Lower leg skin (tissue), 3 donors: ENCODE data around the gene SLC2A11.

Experiments used
- POLR2A ChIP-seq, 2 donors: fragments of 450-650 bp; IDR thresholded peaks; one replicate each; pipeline ENCODE4 v1.6.1; 2016 to 2017; ENCODE audit warnings: antibody characterized with exemption in 2 of 2, mild to moderate bottlenecking in 1 of 2, moderate library complexity in 1 of 2
- TF ChIP-seq, protein P1 (sequence below), 3 donors: fragments of 450-650 bp; IDR thresholded peaks; one replicate each; pipeline ENCODE4 v1.5.1; 2016; ENCODE audit warnings: antibody characterized with exemption in 3 of 3, mild to moderate bottlenecking in 3 of 3, moderate library complexity in 2 of 3

DNA sequence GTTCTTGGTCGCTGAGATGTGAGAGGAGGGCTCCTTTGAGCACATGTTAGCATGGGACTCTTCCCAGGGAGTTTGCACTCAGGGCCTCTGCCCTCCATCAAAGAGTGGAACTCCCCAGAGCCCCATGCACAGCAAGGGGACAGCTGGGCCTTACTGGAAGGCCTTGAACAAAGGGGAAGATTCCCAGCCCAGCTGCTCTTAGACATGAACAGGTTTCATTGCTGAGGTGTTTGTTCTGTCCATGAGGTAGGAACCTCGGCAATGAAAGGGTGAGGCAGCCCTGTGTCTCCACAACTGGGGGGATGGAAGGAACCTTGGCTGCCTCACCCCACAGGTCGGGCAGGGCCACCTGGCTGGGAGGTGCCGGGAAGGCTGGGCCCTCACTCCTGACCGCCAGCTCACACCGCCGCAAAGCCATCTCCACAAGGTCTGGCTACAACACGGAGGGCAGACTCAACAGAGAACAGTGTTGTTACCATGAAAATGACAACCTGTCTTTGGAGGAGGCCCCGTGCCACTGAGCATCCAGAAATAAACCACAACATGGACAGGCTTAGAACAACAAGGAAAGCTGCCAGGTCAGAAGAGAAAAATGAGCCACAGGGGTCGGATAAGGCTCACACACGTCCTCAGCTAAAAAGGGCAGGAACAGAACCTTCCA lies 22.1 kb upstream of the SLC2A11 start:
- TF ChIP-seq, protein P1, sequence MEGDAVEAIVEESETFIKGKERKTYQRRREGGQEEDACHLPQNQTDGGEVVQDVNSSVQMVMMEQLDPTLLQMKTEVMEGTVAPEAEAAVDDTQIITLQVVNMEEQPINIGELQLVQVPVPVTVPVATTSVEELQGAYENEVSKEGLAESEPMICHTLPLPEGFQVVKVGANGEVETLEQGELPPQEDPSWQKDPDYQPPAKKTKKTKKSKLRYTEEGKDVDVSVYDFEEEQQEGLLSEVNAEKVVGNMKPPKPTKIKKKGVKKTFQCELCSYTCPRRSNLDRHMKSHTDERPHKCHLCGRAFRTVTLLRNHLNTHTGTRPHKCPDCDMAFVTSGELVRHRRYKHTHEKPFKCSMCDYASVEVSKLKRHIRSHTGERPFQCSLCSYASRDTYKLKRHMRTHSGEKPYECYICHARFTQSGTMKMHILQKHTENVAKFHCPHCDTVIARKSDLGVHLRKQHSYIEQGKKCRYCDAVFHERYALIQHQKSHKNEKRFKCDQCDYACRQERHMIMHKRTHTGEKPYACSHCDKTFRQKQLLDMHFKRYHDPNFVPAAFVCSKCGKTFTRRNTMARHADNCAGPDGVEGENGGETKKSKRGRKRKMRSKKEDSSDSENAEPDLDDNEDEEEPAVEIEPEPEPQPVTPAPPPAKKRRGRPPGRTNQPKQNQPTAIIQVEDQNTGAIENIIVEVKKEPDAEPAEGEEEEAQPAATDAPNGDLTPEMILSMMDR (IDR thresholded peaks at IDR 0.05) = no peak
- TF ChIP-seq POLR2A (IDR thresholded peaks at IDR 0.05) = no peak
